Measurements from ENCODE around the gene MERTK. TPM values are rescaled to one million over a fixed set of nuclear protein-coding genes. Genes with fewer than 3 reads are reported as not detected.

Gene MERTK
- total RNA-seq, 2 donors from 2014 or later = 47.1 to 69.9 TPM

GRCh38 chr2:112050316-112050715 is 151.9 kb downstream of the MERTK start:
- H3K27me3 ChIP-seq (replicated peaks; ENCODE audit: insufficient read depth) = no peaks in the 10 kb centered on the region
- TF ChIP-seq CTCF (IDR thresholded peaks at IDR 0.05) = no peak

GRCh38 chr2:112053917-112054846 is 155.8 kb downstream of the MERTK start:
- Histone ChIP-seq H3K4me1 (ENCODE audit: control insufficient read depth in 1 of 2, low read depth in 2 of 2) (peaks cover 13 to 31% of the 10 kb centered on the region in 2 donors), H3K9me3 (no peaks in the 10 kb centered on the region), H3K27me3 (replicated peaks; ENCODE audit: insufficient read depth) (no peaks in the 10 kb centered on the region), H3K27ac (peak overlapping the region; percentile 81 to 87), H3K4me3 (peak overlapping the region; percentile 74), H3K36me3 (no peaks in the 10 kb centered on the region)
- ATAC-seq (ENCODE audit: insufficient number of reproducible peaks, low FRiP score, low read depth) (peak; percentile 71), DNase-seq (ENCODE audit: low spot score) (peak; percentile 97)
- TF ChIP-seq CTCF (IDR thresholded peaks at IDR 0.05) = no peak

More at GRCh38 chr2:112050316-112050715, 151.9 kb downstream of the MERTK start:
- H3K36me3 ChIP-seq = no peaks in the 10 kb centered on the region
- H3K9me3 ChIP-seq = peaks cover 5% of the 10 kb centered on the region
- no peak for DNase-seq (ENCODE audit: low spot score)
- no peak overlapping the region for H3K27ac ChIP-seq
- no peak overlapping the region for H3K4me3 ChIP-seq
- ATAC-seq (ENCODE audit: insufficient number of reproducible peaks, low FRiP score, low read depth) = no peak
- peaks cover 15 to 25% of the 10 kb centered on the region in 2 donors for H3K4me1 ChIP-seq (ENCODE audit: control insufficient read depth in 1 of 2, low read depth in 2 of 2)

- no peaks in the 10 kb centered on the region for H3K9me3 ChIP-seq
- peaks cover 13 to 32% of the 10 kb centered on the region in 2 donors for H3K4me1 ChIP-seq (ENCODE audit: control insufficient read depth in 1 of 2, low read depth in 2 of 2)
- ATAC-seq (ENCODE audit: insufficient number of reproducible peaks, low FRiP score, low read depth) = peak; percentile 84
- no peaks in the 10 kb centered on the region for H3K36me3 ChIP-seq
- H3K27me3 ChIP-seq (replicated peaks; ENCODE audit: insufficient read depth) = no peaks in the 10 kb centered on the region
- TF ChIP-seq CTCF (IDR thresholded peaks at IDR 0.05) = no peak
- peak; percentile 95 for DNase-seq (ENCODE audit: low spot score)
- peak within 1 kb of the TSS; percentile 91 for H3K4me3 ChIP-seq
- H3K27ac ChIP-seq = peak within 1 kb of the TSS; percentile 90 to 98
These were observed 156.7 kb downstream of the MERTK start, which contains the start of gene TMEM87B for GRCh38 chr2:112054847-112055729. TMEM87B (plus strand) TSS chr2:112055269; CDS start chr2:112055592, 323 bp downstream.

GRCh38 chr2:112055730-112056625 is 157.6 kb downstream of the MERTK start:
- peak; percentile 47 for DNase-seq (ENCODE audit: low spot score)
- Histone ChIP-seq H3K4me3 (peak overlapping the region; percentile 91), H3K27ac (peak overlapping the region; percentile 90 to 98), H3K4me1 (ENCODE audit: control insufficient read depth in 1 of 2, low read depth in 2 of 2) (peaks cover 13 to 32% of the 10 kb centered on the region in 2 donors), H3K9me3 (no peaks in the 10 kb centered on the region), H3K27me3 (replicated peaks; ENCODE audit: insufficient read depth) (no peaks in the 10 kb centered on the region), H3K36me3 (peaks cover under 1% of the 10 kb centered on the region)
- no peak for ATAC-seq (ENCODE audit: insufficient number of reproducible peaks, low FRiP score, low read depth)
- no peak for TF ChIP-seq CTCF (IDR thresholded peaks at IDR 0.05)

Data from thoracic aorta (tissue), 2 donors.